ENCODE results near the gene PSD.

PSD gene

GRCh38 chr10:102432162-102432950 lies 13.8 kb upstream of the PSD start, which contains the start of gene CUEDC2:
Gene CUEDC2, minus strand, starts transcription at chr10:102432574. Its CDS starts 7,386 bp downstream, at chr10:102425188.
- peak; percentile 65 for FAIRE-seq
- TF ChIP-seq POLR2A (IDR thresholded peaks at IDR 0.05; ENCODE audit: low read depth, low read length) = peak; percentile 46; the same call in 1 of the 2 replicates
- peak; percentile 96 for DNase-seq (ENCODE audit: insufficient read length, low spot score)

GRCh38 chr10:102431452-102432124 lies 13.0 kb upstream of the PSD start:
- TF ChIP-seq POLR2A (IDR thresholded peaks at IDR 0.05; ENCODE audit: low read depth, low read length) = no peak
- DNase-seq (ENCODE audit: insufficient read length, low spot score) (no peak), FAIRE-seq (no peak)

GRCh38 chr10:102429468-102429867 lies 10.9 kb upstream of the PSD start:
- TF ChIP-seq POLR2A (IDR thresholded peaks at IDR 0.05; ENCODE audit: low read depth, low read length) = no peak
- DNase-seq (ENCODE audit: insufficient read length, low spot score) = no peak
- no peak for FAIRE-seq

- no peak for FAIRE-seq
- DNase-seq (ENCODE audit: insufficient read length, low spot score) = no peak
- TF ChIP-seq POLR2A (IDR thresholded peaks at IDR 0.05; ENCODE audit: low read depth, low read length) = no peak
Measured at GRCh38 chr10:102426803-102427287, 8.3 kb upstream of the PSD start.

DNA sequence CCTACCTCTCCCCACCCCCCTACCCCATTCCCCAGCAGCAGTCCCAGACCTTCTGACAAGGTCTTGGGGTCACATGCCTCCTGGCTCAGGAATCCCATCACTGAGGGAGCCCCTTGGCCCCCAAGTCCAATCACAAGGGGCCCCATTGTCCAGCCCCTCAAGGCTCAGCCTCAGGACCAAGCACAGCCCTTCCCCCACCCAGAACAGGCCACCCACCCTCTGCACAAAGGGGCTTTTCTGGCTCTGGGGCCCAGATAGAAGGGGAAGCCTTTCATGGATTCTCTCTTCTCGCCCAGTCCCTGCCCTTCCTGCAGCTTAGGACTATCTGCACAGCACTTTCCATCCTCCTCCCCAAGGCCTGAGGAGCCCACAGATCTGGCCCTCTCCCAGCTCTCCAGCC lies 6.9 kb upstream of the PSD start:
- no peak for DNase-seq (ENCODE audit: insufficient read length, low spot score)
- no peak for TF ChIP-seq POLR2A (IDR thresholded peaks at IDR 0.05; ENCODE audit: low read depth, low read length)
- FAIRE-seq = no peak

- no peak for FAIRE-seq
- no peak for TF ChIP-seq POLR2A (IDR thresholded peaks at IDR 0.05; ENCODE audit: low read depth, low read length)
- DNase-seq (ENCODE audit: insufficient read length, low spot score) = no peak
Measured at GRCh38 chr10:102424916-102425315, 6.3 kb upstream of the PSD start.

DNA sequence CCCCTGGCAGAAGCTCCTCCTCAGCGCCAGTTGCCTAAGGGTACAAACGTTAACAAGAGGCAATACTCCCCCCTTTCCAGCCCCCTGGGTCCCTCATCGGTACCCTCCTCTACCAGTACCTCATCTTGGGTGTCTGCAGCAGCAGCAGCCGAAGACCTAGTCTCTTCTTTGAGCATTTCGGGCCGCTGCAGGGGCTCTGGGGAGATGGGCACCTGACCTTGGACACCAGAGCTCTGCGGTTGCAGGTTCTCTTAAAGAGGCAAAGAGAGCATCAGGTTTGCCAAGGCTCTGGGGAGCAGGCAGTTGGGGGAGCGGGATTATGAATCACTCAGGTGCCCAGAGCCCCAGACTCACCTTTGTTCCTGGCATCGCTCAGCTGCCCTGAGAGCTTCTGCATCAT lies 5.6 kb upstream of the PSD start:
- no peak for FAIRE-seq
- no peak for DNase-seq (ENCODE audit: insufficient read length, low spot score)
- no peak for TF ChIP-seq POLR2A (IDR thresholded peaks at IDR 0.05; ENCODE audit: low read depth, low read length)

GRCh38 chr10:102423372-102423968 lies 4.9 kb upstream of the PSD start:
- DNase-seq (ENCODE audit: insufficient read length, low spot score) (no peak), FAIRE-seq (no peak)
- TF ChIP-seq POLR2A (IDR thresholded peaks at IDR 0.05; ENCODE audit: low read depth, low read length) = no peak

DNA sequence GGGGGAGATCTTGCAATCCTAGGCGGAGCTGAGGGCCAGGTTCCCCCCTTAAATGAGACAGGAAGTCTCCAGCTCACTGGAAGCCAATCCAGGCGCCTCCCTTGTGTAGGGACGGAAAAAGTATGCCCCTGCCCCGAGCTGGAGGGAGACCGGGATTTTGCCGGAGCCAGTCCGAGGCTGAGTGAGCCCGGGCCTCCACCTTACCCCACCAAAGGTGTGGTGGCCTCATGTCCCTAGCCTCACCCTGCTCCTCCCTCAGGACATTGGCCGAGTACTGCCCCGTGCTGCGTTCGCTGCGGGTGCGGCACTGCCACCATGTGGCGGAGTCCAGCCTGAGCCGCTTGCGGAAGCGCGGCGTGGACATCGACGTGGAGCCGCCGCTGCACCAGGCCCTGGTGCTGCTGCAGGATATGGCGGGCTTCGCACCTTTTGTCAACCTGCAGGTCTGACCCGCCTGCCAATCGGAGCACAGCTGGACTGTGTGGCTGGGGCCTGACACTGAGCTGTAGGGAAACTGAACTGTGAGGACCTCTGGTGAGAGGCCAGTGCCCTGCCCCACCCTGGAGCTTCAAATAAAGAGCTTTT lies 4.1 kb upstream of the PSD start:
- TF ChIP-seq POLR2A (IDR thresholded peaks at IDR 0.05; ENCODE audit: low read depth, low read length) = no peak
- FAIRE-seq (no peak), DNase-seq (ENCODE audit: insufficient read length, low spot score) (no peak)

GRCh38 chr10:102421757-102422512 lies 3.4 kb upstream of the PSD start:
- DNase-seq (ENCODE audit: insufficient read length, low spot score) = no peak
- FAIRE-seq = no peak
- TF ChIP-seq POLR2A (IDR thresholded peaks at IDR 0.05; ENCODE audit: low read depth, low read length) = no peak

DNA sequence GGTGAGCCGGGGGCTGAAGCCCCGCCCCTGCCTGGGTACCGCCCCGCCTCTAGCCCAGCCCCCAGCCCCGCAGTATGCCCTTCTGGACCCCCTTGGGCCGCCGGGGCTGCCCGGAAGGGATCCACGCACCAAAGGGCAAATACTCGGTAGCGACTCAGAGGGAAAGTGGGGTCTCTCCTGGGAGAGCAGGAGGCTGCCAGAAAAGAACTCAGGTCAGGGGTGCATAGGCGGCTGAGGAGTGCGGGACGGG lies 2.8 kb upstream of the PSD start:
- DNase-seq (ENCODE audit: insufficient read length, low spot score) (no peak), FAIRE-seq (no peak)
- no peak for TF ChIP-seq POLR2A (IDR thresholded peaks at IDR 0.05; ENCODE audit: low read depth, low read length)

DNA sequence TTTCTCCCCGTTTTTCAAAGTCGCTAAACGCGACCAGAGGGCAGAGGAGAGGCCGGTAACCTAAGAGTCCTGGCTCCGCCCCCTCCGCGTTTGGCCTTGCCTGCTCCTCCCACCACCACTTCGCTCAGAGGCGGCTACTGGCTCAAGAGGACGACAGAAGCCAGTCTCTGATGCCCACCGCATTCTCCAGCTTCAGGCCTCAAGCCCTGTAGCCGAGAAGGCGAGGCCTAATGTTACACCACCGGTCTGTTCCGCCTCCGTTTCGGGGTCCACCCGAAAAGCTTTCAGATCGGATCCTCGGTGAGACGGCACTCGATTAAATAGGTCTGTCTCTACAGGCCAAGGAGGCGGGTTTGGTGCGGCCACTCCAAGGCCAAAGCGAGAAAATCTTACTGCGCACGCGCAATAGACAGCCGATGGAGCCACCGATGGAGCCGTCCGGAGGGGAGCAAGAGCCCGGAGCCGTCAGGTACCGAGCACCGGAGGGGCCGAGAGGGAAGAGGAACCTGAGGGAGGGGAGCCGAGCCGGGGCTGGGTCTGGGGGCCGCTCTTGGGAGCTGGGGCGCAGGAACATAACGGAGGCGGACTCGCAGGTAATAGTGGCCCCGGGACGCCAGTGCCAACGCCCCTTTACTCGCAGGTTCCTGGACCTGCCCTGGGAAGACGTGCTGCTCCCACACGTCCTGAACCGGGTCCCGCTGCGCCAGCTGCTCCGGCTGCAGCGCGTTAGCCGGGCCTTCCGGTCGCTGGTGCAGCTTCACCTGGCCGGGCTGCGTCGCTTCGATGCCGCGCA lies 2.3 kb upstream of the PSD start, which contains the start of gene FBXL15:
FBXL15 (plus strand) TSS at position 123 of the 793 bp plus-strand sequence; CDS start at position 417, 294 bp downstream.
- DNase-seq (ENCODE audit: insufficient read length, low spot score) = peak; percentile 94
- TF ChIP-seq POLR2A (IDR thresholded peaks at IDR 0.05; ENCODE audit: low read depth, low read length) = peak; percentile 40
- no peak for FAIRE-seq

All from H54 (cell line).